H1 (cell line): ENCODE data around the gene ARPP19. TPM values are rescaled to one million over a fixed set of nuclear protein-coding genes. Genes with fewer than 3 reads are reported as not detected.

ENCODE experiments used
- CTCF ChIA-PET: fragments of 300-600 bp; sonication (Branson Sonifier 250); formaldehyde crosslinking; loops from one replicate; lab custom pipeline; 2021; ENCODE audit not compliant: partially characterized antibody; lab: Charles Lee
- POLR2A ChIA-PET: fragments of 300-600 bp; sonication (Branson Sonifier 250); formaldehyde crosslinking; loops from one replicate; lab custom pipeline; 2021; ENCODE audit warnings: inconsistent platforms; ENCODE audit not compliant: partially characterized antibody; lab: Charles Lee
- DNase-seq, 2 experiments: peaks; one replicate each; pipeline versions ENCODE4 v3.0.0 to v3.0.0-alpha.2; 2010 to 2022; ENCODE audit warnings: low spot score in 2 of 2, low read depth in 1 of 2, mixed read lengths in 1 of 2
- FAIRE-seq: peaks from 2 replicates; lab custom pipeline; 2011; peaks lifted over from hg19 to GRCh38; lab: Jason Lieb, UNC
- H2AFZ ChIP-seq: 2 replicates; pipeline ENCODE4 v1.8.1; 2012; ENCODE audit warnings: low read length, inconsistent platforms
- H2AK5ac ChIP-seq: 2 replicates; pipeline ENCODE4 v1.6.1; 2013; ENCODE audit warnings: low read depth, low read length
- H2BK120ac ChIP-seq: replicated peaks from 2 replicates; pipeline ENCODE3; 2013; ENCODE audit warnings: low read depth, low read length, inconsistent platforms
- H2BK12ac ChIP-seq: 2 replicates; pipeline ENCODE4 v1.6.1; 2013; ENCODE audit warnings: low read depth, low read length
- H2BK15ac ChIP-seq: 2 replicates; pipeline ENCODE4 v1.6.1; 2013; ENCODE audit warnings: low read length
- H2BK20ac ChIP-seq: 2 replicates; pipeline ENCODE4 v1.6.1; 2013; ENCODE audit warnings: low read length
- H2BK5ac ChIP-seq: 2 replicates; pipeline ENCODE4 v1.6.1; 2013; ENCODE audit warnings: low read depth, low read length
- H3K14ac ChIP-seq: 2 replicates; pipeline ENCODE4 v1.6.1; 2013; ENCODE audit warnings: inconsistent platforms; ENCODE audit not compliant: insufficient read length
- H3K18ac ChIP-seq: 2 replicates; pipeline ENCODE4 v1.6.1; 2013; ENCODE audit warnings: low read length; ENCODE audit errors: extremely low read depth
- H3K23ac ChIP-seq: 2 replicates; pipeline ENCODE4 v1.6.1; 2013; ENCODE audit warnings: inconsistent platforms; ENCODE audit not compliant: insufficient read length
- H3K23me2 ChIP-seq: 2 replicates; pipeline ENCODE4 v1.6.1; 2013; ENCODE audit warnings: low read depth, low read length
- H3K27ac ChIP-seq: 2 replicates; pipeline ENCODE4 v1.6.1; 2011; ENCODE audit warnings: low read depth, low read length, inconsistent platforms
- H3K27me3 ChIP-seq, 4 experiments: replicated peaks in 1 of 4; 1 replicate in 1 of 4; 2 replicates in 3 of 4; pipeline versions ENCODE4 v1.6.1 to v1.8.1; 2011 to 2013; ENCODE audit warnings: low read length in 3 of 4, mild to moderate bottlenecking in 3 of 4, inconsistent platforms in 2 of 4, mixed read lengths in 2 of 4, moderate library complexity in 1 of 4; ENCODE audit not compliant: control insufficient read depth in 3 of 4, insufficient read depth in 3 of 4; ENCODE audit errors: extremely low read depth in 1 of 4
- H3K36me3 ChIP-seq, 4 experiments: 2 replicates each; pipeline versions ENCODE4 v1.6.1 to v1.8.1; 2011 to 2013; ENCODE audit warnings: mild to moderate bottlenecking in 4 of 4, low read length in 3 of 4, moderate library complexity in 2 of 4, control low read depth in 1 of 4, inconsistent platforms in 1 of 4; ENCODE audit not compliant: insufficient read depth in 4 of 4, control insufficient read depth in 2 of 4
- H3K4ac ChIP-seq: replicated peaks from 2 replicates; pipeline ENCODE3; 2013; ENCODE audit warnings: low read length, low read depth, mixed read lengths, inconsistent platforms; ENCODE audit not compliant: insufficient read length
- H3K4me1 ChIP-seq, 4 experiments: replicated peaks in 1 of 4; 1 replicate in 1 of 4; 2 replicates in 3 of 4; pipeline versions ENCODE4 v1.6.1 to v1.8.1; 2011 to 2013; ENCODE audit warnings: low read length in 3 of 4, inconsistent platforms in 2 of 4, mixed read lengths in 1 of 4; ENCODE audit not compliant: insufficient read depth in 4 of 4, control insufficient read depth in 3 of 4
- H3K4me2 ChIP-seq, 2 experiments: 2 replicates each; pipeline versions ENCODE4 v1.6.1 to v1.8.1; 2011 to 2013; ENCODE audit warnings: low read depth in 2 of 2, low read length in 2 of 2, control low read depth in 1 of 2, inconsistent platforms in 1 of 2, mild to moderate bottlenecking in 1 of 2; ENCODE audit not compliant: insufficient read depth in 1 of 2
- H3K4me3 ChIP-seq, 4 experiments: fragments of 200-600, 300-600 bp in 1 of 4; sonication (generic), shearing (Covaris generic), sonication (Bioruptor Twin) in 1 of 4; 2 replicates each; pipeline versions ENCODE4 v1.5.1 to v1.8.1; 2011 to 2016; ENCODE audit warnings: low read length in 4 of 4, low read depth in 3 of 4, control low read depth in 2 of 4, inconsistent platforms in 2 of 4, mild to moderate bottlenecking in 2 of 4, mixed read lengths in 1 of 4, moderate library complexity in 1 of 4; ENCODE audit not compliant: insufficient read depth in 2 of 4; ENCODE audit errors: extremely low read depth in 1 of 4
- H3K56ac ChIP-seq: replicated peaks from 2 replicates; pipeline ENCODE3; 2013; ENCODE audit warnings: low read depth, mild to moderate bottlenecking, mixed read lengths, low read length, inconsistent platforms; ENCODE audit not compliant: insufficient read length
- H3K79me1 ChIP-seq: 2 replicates; pipeline ENCODE4 v1.6.1; 2013; ENCODE audit warnings: low read depth, low read length, control low read depth
- H3K79me2 ChIP-seq, 2 experiments: 2 replicates each; pipeline versions ENCODE4 v1.6.1 to v1.8.1; 2012 to 2013; ENCODE audit warnings: low read length in 2 of 2, mild to moderate bottlenecking in 2 of 2, inconsistent platforms in 1 of 2; ENCODE audit not compliant: insufficient read depth in 2 of 2, control insufficient read depth in 1 of 2
- H3K9ac ChIP-seq, 4 experiments: replicated peaks in 1 of 4; 1 replicate in 1 of 4; 2 replicates in 3 of 4; pipeline versions ENCODE4 v1.6.1 to v1.8.1; 2011 to 2013; ENCODE audit warnings: low read depth in 3 of 4, low read length in 3 of 4, control low read depth in 2 of 4, mild to moderate bottlenecking in 2 of 4, moderate library complexity in 2 of 4, inconsistent platforms in 1 of 4; ENCODE audit errors: extremely low read depth in 1 of 4
- H3K9me3 ChIP-seq, 2 experiments: 2 replicates each; pipeline versions ENCODE4 v1.6.1 to v1.8.1; 2012 to 2013; ENCODE audit warnings: mild to moderate bottlenecking in 2 of 2, moderate library complexity in 2 of 2, control low read depth in 1 of 2, inconsistent platforms in 1 of 2, low read depth in 1 of 2, low read length in 1 of 2, mixed read lengths in 1 of 2; ENCODE audit not compliant: insufficient read depth in 2 of 2
- H4K20me1 ChIP-seq, 2 experiments: replicated peaks in 1 of 2; 2 replicates each; pipeline versions ENCODE3 to v1.8.1; 2011 to 2013; ENCODE audit warnings: inconsistent platforms in 2 of 2, low read length in 2 of 2, mild to moderate bottlenecking in 1 of 2; ENCODE audit not compliant: insufficient read depth in 2 of 2, control insufficient read depth in 1 of 2
- H4K5ac ChIP-seq: 2 replicates; pipeline ENCODE4 v1.6.1; 2013; ENCODE audit warnings: low read length, low read depth, mixed read lengths, inconsistent platforms; ENCODE audit not compliant: insufficient read length
- H4K8ac ChIP-seq: 2 replicates; pipeline ENCODE4 v1.8.0; 2013; ENCODE audit warnings: mild to moderate bottlenecking, moderate library complexity, low read length, inconsistent platforms; ENCODE audit not compliant: insufficient read depth; ENCODE audit errors: extremely low read depth
- H4K91ac ChIP-seq: replicated peaks from 2 replicates; pipeline ENCODE3; 2013; ENCODE audit warnings: low read length, mixed read lengths, inconsistent platforms; ENCODE audit not compliant: insufficient read length
- CBX8 ChIP-seq: fragments of 300-800, 300-1000 bp; sonication (generic); IDR thresholded peaks from 2 replicates; pipeline ENCODE4 v1.7.1; 2016; ENCODE audit warnings: low read depth, low read length, borderline replicate concordance
- CEBPB ChIP-seq: IDR thresholded peaks from 2 replicates; pipeline ENCODE4 v1.6.1; 2012; ENCODE audit warnings: low read depth, low read length
- EZH2 ChIP-seq: fragments of 200-600 bp; sonication (generic); IDR thresholded peaks from 2 replicates; pipeline ENCODE4 v1.7.1; 2012; ENCODE audit warnings: low read depth, mild to moderate bottlenecking, moderate library complexity, low read length, inconsistent platforms; ENCODE audit not compliant: severe bottlenecking
- GABPA ChIP-seq: IDR thresholded peaks from 2 replicates; pipeline ENCODE4 v1.6.1; 2011; ENCODE audit warnings: mild to moderate bottlenecking, low read length, moderate library complexity, borderline replicate concordance; ENCODE audit not compliant: insufficient read depth
- HDAC2 ChIP-seq, 2 experiments: fragments of 300-600 bp in 1 of 2; sonication (generic) in 1 of 2; IDR thresholded peaks; 2 replicates each; pipeline ENCODE4 v1.6.1; 2011 to 2012; ENCODE audit warnings: low read depth in 2 of 2, low read length in 2 of 2, mild to moderate bottlenecking in 2 of 2, moderate library complexity in 2 of 2, borderline replicate concordance in 1 of 2, inconsistent platforms in 1 of 2
- JUN ChIP-seq: IDR thresholded peaks from 2 replicates; pipeline ENCODE4 v1.6.1; 2011; ENCODE audit warnings: low read depth, mild to moderate bottlenecking, improper control_type of control experiment, low read length
- POLR2A ChIP-seq, 2 experiments: IDR thresholded peaks; 1 replicate in 1 of 2; 2 replicates in 1 of 2; pipeline ENCODE4 v1.6.1; 2011; ENCODE audit warnings: low read depth in 2 of 2, low read length in 2 of 2, mild to moderate bottlenecking in 2 of 2; ENCODE audit errors: control extremely low read depth in 1 of 2
- RNF2 ChIP-seq: fragments of 200-900, 300-1000 bp; sonication (generic); IDR thresholded peaks from 2 replicates; pipeline ENCODE4 v1.7.1; 2016; ENCODE audit warnings: borderline replicate concordance, low read depth, mild to moderate bottlenecking, antibody characterized with exemption, low read length; ENCODE audit not compliant: poor library complexity, severe bottlenecking; ENCODE audit errors: missing control alignments
- SIN3A ChIP-seq, 2 experiments: IDR thresholded peaks in 1 of 2; conservative IDR thresholded peaks in 1 of 2; 2 replicates each; pipeline ENCODE4 v1.6.1; 2011 to 2012; ENCODE audit warnings: low read length in 2 of 2, improper control_type of control experiment in 1 of 2, low read depth in 1 of 2, mild to moderate bottlenecking in 1 of 2
- SIX5 ChIP-seq: IDR thresholded peaks from 2 replicates; pipeline ENCODE4 v1.6.1; 2011; ENCODE audit warnings: mild to moderate bottlenecking, low read depth, low read length
- SUZ12 ChIP-seq: fragments of 200-600 bp; sonication (generic); IDR thresholded peaks from 2 replicates; pipeline ENCODE4 v1.6.1; 2012; ENCODE audit warnings: mild to moderate bottlenecking, inconsistent platforms, low read length, moderate library complexity, mixed read lengths
- WGBS, 2 experiments: shearing (Covaris generic) in 1 of 2; methylation state at CpG; one replicate each; pipeline versions ENCODE4 v1.1.6 to v1.1.7; 2013 to 2015; ENCODE audit warnings: low lambda C conversion rate in 2 of 2, mixed read lengths in 2 of 2, inconsistent platforms in 1 of 2, low coverage in 1 of 2, missing lambda C conversion rate in 1 of 2; ENCODE audit not compliant: insufficient replicate concordance in 2 of 2, insufficient coverage in 1 of 2, insufficient read length in 1 of 2; ENCODE audit errors: extremely low coverage in 1 of 2, missing lambda C conversion rate in 1 of 2; 5-methylcytosine and 5-hydroxymethylcytosine counted together
- polyA plus RNA-seq, 7 experiments: library from polyadenylated mRNA; depleted of rRNA in 3 of 7; stranded (reverse) in 5 of 7; unstranded in 2 of 7; fragments of >200 nt in 5 of 7; fragments of 200-250 nt in 2 of 7; gene quantifications; 1 replicate in 5 of 7; 2 replicates in 1 of 7; 4 replicates in 1 of 7; pipeline versions ENCODE4 v1.2.1 to v1.2.3, GENCODE V29; 2011 to 2013; ENCODE audit warnings: missing spikeins in 2 of 7, mixed read lengths in 2 of 7
- total RNA-seq: library from RNA; stranded (reverse); fragmentation: NEBNext Ultra II Directional; extraction: Animal tissue kit (Norgen Biotek cat#: 25700); gene quantifications from 2 replicates; pipeline ENCODE4 v1.2.1, GENCODE V29; 2021

ARPP19 gene
- total and polyA plus RNA-seq, 2 of the 8 experiments (the other 6 are each of a cell fraction or from before 2014, with no cell fraction given), result 81.9 to 274 TPM

DNA sequence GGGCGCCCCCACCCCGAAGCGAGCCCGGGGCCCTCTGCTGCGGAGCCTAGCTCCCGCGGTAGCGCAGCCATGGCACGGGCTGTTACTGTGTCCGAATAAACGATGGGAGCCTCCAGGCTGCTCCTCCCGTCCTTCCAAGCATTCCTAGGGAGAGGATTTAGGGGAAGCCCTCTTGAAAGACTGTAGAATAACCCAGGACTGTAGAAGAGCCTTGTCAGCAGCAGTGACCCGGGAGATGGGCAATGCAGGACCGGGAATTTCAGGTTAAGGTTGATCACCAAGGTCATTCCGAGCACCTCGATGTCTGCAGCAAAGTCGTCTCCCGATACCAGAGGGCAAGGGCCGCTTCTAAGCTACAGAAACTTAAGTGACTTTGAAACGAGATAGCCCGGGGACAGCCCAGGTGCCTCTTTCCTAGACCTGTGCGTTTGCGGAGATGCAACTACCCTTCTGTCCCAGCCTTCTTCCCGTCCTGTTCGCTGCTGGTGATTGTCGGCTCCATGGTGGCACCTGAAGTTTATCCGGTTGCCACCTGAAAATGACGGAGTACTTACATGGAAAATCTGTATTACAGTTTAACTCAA, 39.4 kb downstream of the ARPP19 start:
- no peaks in the 10 kb centered on the region for H3K9me3 ChIP-seq
- peak overlapping the region; percentile 83 to 97 for H3K4me2 ChIP-seq
- peak overlapping the region; percentile 21 for H2BK120ac ChIP-seq
- DNase-seq (peak in 1 of 2 experiments; percentile 81), FAIRE-seq (no peak)
- CTCF ChIA-PET, result interaction anchor here (0.6 to 1.9 kb wide), 3 partner anchors 54 to 197 kb away, joined by 3 to 4 read pairs (median 4); no protein-coding TSS in a partner anchor
- 4% methylated on average over 28 of the region's 28 CpGs; no CpG with 5 or more reads in 1 of the 2 experiments for WGBS, 2 experiments
- H3K18ac ChIP-seq, result no peak overlapping the region
- H3K56ac ChIP-seq, result no peak overlapping the region
- H3K79me1 ChIP-seq, result no peaks in the 10 kb centered on the region
- TF ChIP-seq CBX8, result no peak
- TF ChIP-seq EZH2, result peak; percentile 57
- peak; percentile 41; the same call in 1 of the 2 replicates for TF ChIP-seq SUZ12
- TF ChIP-seq GABPA, result no peak
- TF ChIP-seq JUN, result no peak
- peak in 1 of 2 experiments; percentile 36; a peak in 2 of 3 replicates for TF ChIP-seq POLR2A (IDR thresholded peaks at IDR 0.05; ENCODE audit: control extremely low read depth in 1 of 2, low read depth in 2 of 2, low read length in 2 of 2)
- no peak for TF ChIP-seq CEBPB
- TF ChIP-seq SIX5, result no peak
- TF ChIP-seq SIN3A (conservative IDR thresholded peaks at IDR 0.05 in 1 of 2, IDR thresholded peaks at IDR 0.05 in 1 of 2; ENCODE audit: low read depth in 1 of 2, low read length in 2 of 2), result 0 out of 4 replicates have a peak, but pooled peaks of 1 of the 2 experiments have one; percentile 35
- 0 out of 4 replicates have a peak, but pooled peaks of 1 of the 2 experiments have one; percentile 38 for TF ChIP-seq HDAC2 (IDR thresholded peaks at IDR 0.05; ENCODE audit: borderline replicate concordance in 1 of 2, low read depth in 2 of 2, low read length in 2 of 2)
- TF ChIP-seq RNF2, result peak; percentile 27
- H2BK5ac ChIP-seq, result no peak overlapping the region
- peaks cover 6 to 29% (median 20%) of the 10 kb centered on the region in 4 experiments for H3K27me3 ChIP-seq
- peak overlapping the region; percentile 84 for H2AFZ ChIP-seq
- no peaks in the 10 kb centered on the region for H3K36me3 ChIP-seq
- H2BK20ac ChIP-seq, result no peak overlapping the region
- H3K4ac ChIP-seq, result peak overlapping the region; percentile 3
- H3K4me3 ChIP-seq, result peak overlapping the region; percentile 57 to 78 (median 66)
- peaks cover 4 to 11% (median 6%) of the 10 kb centered on the region in 4 experiments; a peak in 6 of 7 replicates for H3K4me1 ChIP-seq
- H3K79me2 ChIP-seq, result peaks cover 0 to 23% of the 10 kb centered on the region in 2 experiments; a peak in 3 of 4 replicates
- peaks cover 0 to 2% of the 10 kb centered on the region in 2 experiments for H4K20me1 ChIP-seq
- peak overlapping the region; percentile 75 for H4K5ac ChIP-seq
- peak overlapping the region; percentile 22 to 54 (median 38) for H3K9ac ChIP-seq
- 0 out of 2 replicates have a peak overlapping the region, but pooled peaks have one; percentile 72 for H2BK12ac ChIP-seq
- no peak overlapping the region for H2BK15ac ChIP-seq
- H2AK5ac ChIP-seq, result no peak overlapping the region
- no peak overlapping the region for H3K27ac ChIP-seq
- POLR2A ChIA-PET, result interaction anchor here (1.1 to 2.2 kb wide), 3 partner anchors 10 to 40 kb away, joined by 3 to 6 read pairs (median 3); partner anchors contain the start of gene ARPP19
- no peak overlapping the region for H3K14ac ChIP-seq
- peaks cover 7% of the 10 kb centered on the region; the same call in 1 of the 2 replicates for H3K23me2 ChIP-seq
- H3K23ac ChIP-seq, result no peak overlapping the region
- peak overlapping the region; percentile 77 for H4K8ac ChIP-seq
- H4K91ac ChIP-seq, result peak overlapping the region; percentile 62
